Upper lobe of right lung (tissue), 1 donor: Measurements from ENCODE around the gene PTPRT. TPM values are rescaled to one million over a fixed set of nuclear protein-coding genes. Genes with fewer than 3 reads are reported as not detected.

Experiments
- ATAC-seq: fragments of 200-7000 bp; cut with Tn5 transposase; one replicate; pipeline ENCODE4 v1.9.1; 2020; ENCODE audit warnings: mild to moderate bottlenecking, moderate library complexity
- DNase-seq: peaks from one replicate; pipeline ENCODE4 v3.0.0-alpha.2; 2020
- H3K27ac ChIP-seq: fragments of 200-600 bp; one replicate; pipeline ENCODE4 v1.8.0; 2022
- H3K27me3 ChIP-seq: fragments of 200-600 bp; one replicate; pipeline ENCODE4 v1.8.0; 2022; ENCODE audit warnings: mild to moderate bottlenecking
- H3K36me3 ChIP-seq: fragments of 200-600 bp; one replicate; pipeline ENCODE4 v1.8.0; 2022
- H3K4me1 ChIP-seq: fragments of 200-600 bp; one replicate; pipeline ENCODE4 v1.8.0; 2022
- H3K4me3 ChIP-seq: fragments of 200-600 bp; one replicate; pipeline ENCODE4 v1.8.0; 2022; ENCODE audit warnings: mild to moderate bottlenecking
- H3K9me3 ChIP-seq: fragments of 200-600 bp; one replicate; pipeline ENCODE4 v1.8.0; 2022
- intact Hi-C: fragments of 100-400 bp; cut with DNase I; formaldehyde crosslinking; loops from one replicate; pipeline ENCODE4 v1.11.0; 2022
- total RNA-seq: library from RNA; stranded (reverse); fragmentation: NEBNext Ultra II Directional; extraction: Animal tissue kit (Norgen Biotek cat#: 25700); gene quantifications from one replicate; pipeline ENCODE4 v1.2.1, GENCODE V29; 2021
- TF ChIP-seq, protein P1 (sequence below): fragments of 200-600 bp; IDR thresholded peaks from one replicate; pipeline ENCODE4 v1.8.0; 2022; ENCODE audit warnings: antibody characterized with exemption
- donor health status: DM: no; HTN: yes; CAD: no; lungs with severe emphysema.

Gene PTPRT
- total RNA-seq, 1 donor from 2014 or later: 0.46 TPM

DNA sequence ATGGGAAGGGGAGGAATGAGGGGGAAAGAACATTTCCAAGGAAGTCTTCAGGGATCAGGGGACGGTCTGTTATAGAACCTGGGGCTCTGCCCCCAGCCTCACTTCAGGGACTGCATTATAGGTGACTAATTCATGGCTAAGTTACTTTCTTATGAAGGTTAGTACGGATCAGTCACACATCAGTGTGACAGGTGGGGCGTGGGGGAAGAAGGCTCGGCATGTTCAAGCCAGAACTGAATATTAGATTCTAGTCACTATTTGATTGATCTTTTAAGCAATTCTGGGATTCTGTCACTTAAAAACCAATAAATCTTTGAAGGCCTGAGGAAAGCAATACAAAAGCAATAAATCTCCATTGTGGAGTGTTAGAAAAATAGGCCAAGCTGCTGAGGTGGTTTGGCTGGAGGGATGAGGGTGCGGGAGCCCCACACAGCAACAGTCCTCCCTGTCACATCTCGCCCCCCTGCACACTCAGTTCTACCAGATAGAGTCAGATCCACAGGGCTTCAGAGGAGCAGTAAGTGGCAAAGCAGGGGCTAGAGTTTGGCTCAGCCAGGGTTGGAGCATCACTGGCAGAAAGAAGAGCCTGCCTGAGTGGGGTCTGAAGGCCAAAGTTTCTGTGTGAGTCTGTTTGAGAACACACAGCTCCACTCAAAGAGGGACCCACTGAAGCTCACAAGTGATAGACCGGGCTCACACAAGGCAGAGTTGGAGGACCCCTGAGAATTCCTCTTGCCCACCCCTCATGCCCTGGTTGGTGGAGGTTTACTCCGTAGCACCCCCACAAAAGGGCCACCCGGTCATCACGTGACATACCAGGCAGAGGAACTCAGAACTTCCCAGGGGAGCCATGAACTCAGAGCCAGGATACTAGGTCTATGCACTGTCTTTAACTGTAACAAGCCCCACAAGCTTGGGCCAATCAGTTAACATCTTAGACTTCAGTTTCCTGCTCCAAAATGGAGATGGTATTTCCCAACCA is 843.2 kb downstream of the PTPRT start:
- Histone ChIP-seq H3K27me3 (no peaks in the 10 kb centered on the region), H3K27ac (no peak overlapping the region), H3K4me1 (no peaks in the 10 kb centered on the region), H3K9me3 (no peaks in the 10 kb centered on the region), H3K36me3 (no peaks in the 10 kb centered on the region), H3K4me3 (no peak overlapping the region)
- no peak for DNase-seq
- TF ChIP-seq, protein P1, sequence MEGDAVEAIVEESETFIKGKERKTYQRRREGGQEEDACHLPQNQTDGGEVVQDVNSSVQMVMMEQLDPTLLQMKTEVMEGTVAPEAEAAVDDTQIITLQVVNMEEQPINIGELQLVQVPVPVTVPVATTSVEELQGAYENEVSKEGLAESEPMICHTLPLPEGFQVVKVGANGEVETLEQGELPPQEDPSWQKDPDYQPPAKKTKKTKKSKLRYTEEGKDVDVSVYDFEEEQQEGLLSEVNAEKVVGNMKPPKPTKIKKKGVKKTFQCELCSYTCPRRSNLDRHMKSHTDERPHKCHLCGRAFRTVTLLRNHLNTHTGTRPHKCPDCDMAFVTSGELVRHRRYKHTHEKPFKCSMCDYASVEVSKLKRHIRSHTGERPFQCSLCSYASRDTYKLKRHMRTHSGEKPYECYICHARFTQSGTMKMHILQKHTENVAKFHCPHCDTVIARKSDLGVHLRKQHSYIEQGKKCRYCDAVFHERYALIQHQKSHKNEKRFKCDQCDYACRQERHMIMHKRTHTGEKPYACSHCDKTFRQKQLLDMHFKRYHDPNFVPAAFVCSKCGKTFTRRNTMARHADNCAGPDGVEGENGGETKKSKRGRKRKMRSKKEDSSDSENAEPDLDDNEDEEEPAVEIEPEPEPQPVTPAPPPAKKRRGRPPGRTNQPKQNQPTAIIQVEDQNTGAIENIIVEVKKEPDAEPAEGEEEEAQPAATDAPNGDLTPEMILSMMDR: no peak
- intact Hi-C loops: no loop called here
- no peak for ATAC-seq

DNA sequence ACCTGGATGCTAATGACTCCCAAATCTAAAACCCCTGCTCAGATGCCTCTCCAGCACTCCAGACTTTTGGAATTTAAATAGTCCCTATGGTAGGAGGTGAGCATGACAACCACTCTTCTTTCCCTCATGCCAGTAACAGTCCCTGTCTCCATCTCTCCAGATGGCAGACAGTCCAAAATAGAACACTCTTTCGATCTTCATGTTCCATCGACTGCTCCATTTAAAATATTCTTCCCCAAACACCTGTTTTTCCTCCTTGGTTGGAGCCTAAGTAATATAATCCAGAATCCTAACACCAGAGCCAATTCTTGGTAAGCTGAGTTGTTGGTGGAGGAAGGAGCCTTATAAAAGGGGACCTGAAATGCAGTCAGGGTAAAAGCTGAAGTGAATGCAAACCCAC is 848.1 kb downstream of the PTPRT start:
- intact Hi-C loops: no loop called here

DNA sequence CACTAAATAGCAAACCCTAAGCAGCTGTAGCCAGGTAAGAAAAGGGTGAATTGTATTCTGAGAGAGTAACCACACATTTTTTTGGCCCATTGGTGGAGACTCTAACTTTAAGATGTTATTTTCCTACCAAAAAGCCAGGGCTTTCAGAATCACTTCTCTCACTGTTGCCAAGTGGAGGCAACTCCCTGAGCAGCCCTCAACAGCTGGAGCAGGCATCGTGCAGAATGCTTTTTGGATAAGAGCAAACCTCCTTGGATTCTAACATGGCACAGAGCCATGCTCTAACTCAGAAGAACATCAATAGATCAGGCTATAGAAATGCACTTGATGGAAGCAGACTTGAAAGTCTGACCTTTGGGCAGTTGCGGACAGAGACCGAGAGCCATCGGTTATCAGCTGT is 849.3 kb downstream of the PTPRT start:
- H3K27ac ChIP-seq: no peak overlapping the region
- no peaks in the 10 kb centered on the region for H3K36me3 ChIP-seq
- intact Hi-C loops: no loop called here
- H3K4me3 ChIP-seq: no peak overlapping the region
- no peaks in the 10 kb centered on the region for H3K4me1 ChIP-seq
- no peak for DNase-seq
- no peaks in the 10 kb centered on the region for H3K27me3 ChIP-seq
- no peaks in the 10 kb centered on the region for H3K9me3 ChIP-seq
- TF ChIP-seq, protein P1: no peak
- no peak for ATAC-seq

More for the DNA sequence above, 848.1 kb downstream of the PTPRT start:
- H3K27me3 ChIP-seq: no peaks in the 10 kb centered on the region
- no peaks in the 10 kb centered on the region for H3K36me3 ChIP-seq
- no peak overlapping the region for H3K27ac ChIP-seq
- ATAC-seq: no peak
- TF ChIP-seq, protein P1: no peak
- no peaks in the 10 kb centered on the region for H3K9me3 ChIP-seq
- H3K4me3 ChIP-seq: no peak overlapping the region
- DNase-seq: no peak
- H3K4me1 ChIP-seq: no peaks in the 10 kb centered on the region

DNA sequence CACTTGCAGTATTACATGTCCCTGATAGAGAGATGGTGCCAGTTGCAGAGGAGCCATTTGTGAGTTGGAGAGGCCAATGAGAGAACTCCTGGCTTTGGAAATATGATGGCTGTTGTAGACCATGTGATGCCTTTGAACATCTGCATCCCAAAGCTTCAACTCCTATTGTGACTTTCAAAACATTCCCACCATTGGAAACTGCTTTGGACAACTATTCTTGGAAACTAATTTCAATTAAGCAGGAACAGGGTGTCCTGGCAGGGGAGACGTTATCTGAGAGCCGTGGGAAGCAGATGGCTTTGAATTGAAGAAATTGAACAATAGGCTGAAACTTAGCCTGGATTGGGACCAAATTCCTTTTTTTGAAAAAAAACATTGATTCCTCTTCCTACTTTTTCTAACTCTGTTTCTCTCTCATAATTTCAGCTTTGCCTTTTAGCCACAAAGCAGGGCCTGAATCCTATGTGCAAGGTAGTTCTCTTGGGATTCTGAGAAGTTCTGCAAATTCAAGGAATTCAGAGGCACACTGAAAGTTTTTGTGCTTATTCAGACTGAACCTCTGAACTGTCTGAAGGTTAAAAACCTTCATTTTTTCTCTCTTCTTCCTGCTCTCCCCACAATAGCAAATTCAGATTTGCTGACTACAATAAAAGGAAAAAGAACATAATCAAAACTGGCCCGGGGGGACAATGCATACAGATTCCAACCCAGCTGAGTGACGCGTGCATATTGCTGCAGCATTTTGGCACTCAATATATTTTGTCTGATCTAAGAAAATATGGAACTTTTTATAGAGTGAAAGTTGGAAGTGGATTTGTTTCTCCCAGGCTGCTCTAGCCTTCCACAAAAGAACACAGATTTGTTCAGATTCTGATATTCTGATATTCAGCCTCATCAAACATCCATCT is 851.2 kb downstream of the PTPRT start:
- no peaks in the 10 kb centered on the region for H3K36me3 ChIP-seq
- no peak overlapping the region for H3K4me3 ChIP-seq
- H3K4me1 ChIP-seq: no peaks in the 10 kb centered on the region
- H3K9me3 ChIP-seq: no peaks in the 10 kb centered on the region
- TF ChIP-seq, protein P1: no peak
- intact Hi-C loops: no loop called here
- H3K27me3 ChIP-seq: peaks cover 2% of the 10 kb centered on the region
- no peak overlapping the region for H3K27ac ChIP-seq
- DNase-seq (no peak), ATAC-seq (no peak)

DNA sequence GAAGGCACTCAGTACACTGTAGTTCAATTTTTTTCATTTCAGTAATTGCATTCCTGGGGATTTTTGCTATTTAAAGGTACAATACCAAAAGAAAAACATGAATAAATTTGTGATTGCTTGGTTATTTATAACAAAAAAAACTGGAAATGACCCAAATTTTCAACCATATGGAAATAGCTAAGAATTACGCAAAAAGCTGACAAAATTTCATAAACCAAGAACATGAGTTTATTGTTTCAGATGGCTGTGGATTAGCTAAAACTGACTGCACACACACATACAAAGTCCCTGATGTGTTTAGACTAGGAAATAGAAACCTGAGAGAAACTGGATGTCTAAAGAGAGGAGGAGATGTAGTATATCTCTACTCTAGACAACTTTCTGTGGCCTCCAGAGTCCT is 853.1 kb downstream of the PTPRT start:
- ATAC-seq: no peak
- no peaks in the 10 kb centered on the region for H3K4me1 ChIP-seq
- H3K36me3 ChIP-seq: no peaks in the 10 kb centered on the region
- TF ChIP-seq, protein P1: no peak
- no peak for DNase-seq
- no peaks in the 10 kb centered on the region for H3K9me3 ChIP-seq
- H3K27ac ChIP-seq: no peak overlapping the region
- H3K4me3 ChIP-seq: no peak overlapping the region
- H3K27me3 ChIP-seq: peaks cover 6% of the 10 kb centered on the region
- intact Hi-C loops: no loop called here
